WTC11 (cell line): ENCODE data around the gene FOXP1. TPM values are rescaled to one million over a fixed set of nuclear protein-coding genes. Genes with fewer than 3 reads are reported as not detected.

ENCODE experiments used
- ATAC-seq: fragments of 200-7000 bp; cut with Tn5 transposase; 2 replicates; pipeline ENCODE4 v1.10.0; 2021; ENCODE audit warnings: mild to moderate bottlenecking, moderate library complexity
- CTCF ChIA-PET: fragments of 300-600 bp; sonication (Branson Sonifier 250); formaldehyde crosslinking; loops from one replicate; lab custom pipeline; 2021; ENCODE audit warnings: antibody characterized with exemption; lab: Charles Lee
- POLR2A ChIA-PET: fragments of 350-600 bp; sonication (Branson Sonifier 250); formaldehyde crosslinking; loops from one replicate; lab custom pipeline; 2021; ENCODE audit warnings: antibody characterized with exemption; lab: Charles Lee
- DNase-seq: peaks from one replicate; pipeline ENCODE4 v3.0.0; 2021; ENCODE audit warnings: low spot score
- H3K27ac Mint-ChIP-seq: 2 replicates; pipeline ENCODE4 v1.8.0; 2021; ENCODE audit warnings: mixed read lengths
- H3K27me3 Mint-ChIP-seq: 2 replicates; pipeline ENCODE4 v1.8.0; 2021; ENCODE audit warnings: low read depth, mild to moderate bottlenecking, moderate library complexity, mixed read lengths
- H3K36me3 Mint-ChIP-seq: 2 replicates; pipeline ENCODE4 v1.8.0; 2021; ENCODE audit warnings: mixed read lengths
- H3K4me1 Mint-ChIP-seq: 2 replicates; pipeline ENCODE4 v1.8.0; 2022; ENCODE audit warnings: mixed read lengths
- H3K4me3 Mint-ChIP-seq: 2 replicates; pipeline ENCODE4 v1.8.0; 2021; ENCODE audit warnings: mild to moderate bottlenecking, moderate library complexity, mixed read lengths
- H3K9me3 Mint-ChIP-seq: 2 replicates; pipeline ENCODE4 v1.8.0; 2021; ENCODE audit warnings: mixed read lengths
- CREB1 ChIP-seq: sonication (generic); formaldehyde crosslinking; IDR thresholded peaks from 2 replicates; pipeline ENCODE4 v1.8.0; 2023; ENCODE audit warnings: mild to moderate bottlenecking, missing genetic modification reagents
- KAT7 ChIP-seq: sonication (generic); formaldehyde crosslinking; IDR thresholded peaks from 2 replicates; pipeline ENCODE4 v1.8.1; 2023; ENCODE audit warnings: missing genetic modification reagents, mild to moderate bottlenecking, borderline replicate concordance
- MXD4 ChIP-seq: fragments of 250-450 bp; sonication (Bioruptor Pico); IDR thresholded peaks from 2 replicates; pipeline ENCODE4 v1.8.0; 2021; ENCODE audit warnings: mild to moderate bottlenecking, moderate library complexity, borderline replicate concordance
- MYBL2 ChIP-seq: sonication (generic); formaldehyde crosslinking; IDR thresholded peaks from 2 replicates; pipeline ENCODE4 v1.8.1; 2023; ENCODE audit warnings: mild to moderate bottlenecking, moderate library complexity, missing genetic modification reagents
- PRRX2 ChIP-seq: fragments of 250-450 bp; sonication (Bioruptor Pico); IDR thresholded peaks from 2 replicates; pipeline ENCODE4 v1.8.0; 2021; ENCODE audit warnings: mild to moderate bottlenecking
- RELA ChIP-seq: sonication (generic); formaldehyde crosslinking; IDR thresholded peaks from 2 replicates; pipeline ENCODE4 v1.8.1; 2022; ENCODE audit warnings: missing genetic modification reagents, mild to moderate bottlenecking, borderline replicate concordance
- RORB ChIP-seq: fragments of 250-450 bp; sonication (Bioruptor Pico); IDR thresholded peaks from 2 replicates; pipeline ENCODE4 v1.9.0; 2021; ENCODE audit warnings: mild to moderate bottlenecking
- TEAD1 ChIP-seq: sonication (generic); formaldehyde crosslinking; IDR thresholded peaks from 2 replicates; pipeline ENCODE4 v1.8.0; 2022; ENCODE audit warnings: mild to moderate bottlenecking, missing genetic modification reagents
- TP53 ChIP-seq: sonication (generic); formaldehyde crosslinking; IDR thresholded peaks from 2 replicates; pipeline ENCODE4 v1.8.1; 2023; ENCODE audit warnings: mild to moderate bottlenecking, missing genetic modification reagents
- ZNF138 ChIP-seq: sonication (generic); formaldehyde crosslinking; conservative IDR thresholded peaks from 2 replicates; pipeline ENCODE4 v1.8.1; 2022; ENCODE audit warnings: mild to moderate bottlenecking, moderate library complexity, missing genetic modification reagents
- ZNF232 ChIP-seq: sonication (generic); formaldehyde crosslinking; IDR thresholded peaks from 2 replicates; pipeline ENCODE4 v1.8.0; 2022; ENCODE audit warnings: mild to moderate bottlenecking, missing genetic modification reagents
- total RNA-seq: library from RNA; stranded (reverse); gene quantifications from 3 replicates; pipeline ENCODE4 v1.2.3, GENCODE V29; 2021
- TF ChIP-seq, protein P1 (sequence below): fragments of 250-450 bp; sonication (Bioruptor Pico); conservative IDR thresholded peaks from 2 replicates; pipeline ENCODE4 v1.9.0; 2021; ENCODE audit warnings: mild to moderate bottlenecking
- TF ChIP-seq, protein P2 (sequence below): fragments of 200-600 bp; IDR thresholded peaks from 2 replicates; pipeline ENCODE4 v1.8.0; 2022; ENCODE audit warnings: antibody characterized with exemption
- TF ChIP-seq, protein P3 (sequence below): fragments of 250-450 bp; sonication (Bioruptor Pico); IDR thresholded peaks from 2 replicates; pipeline ENCODE4 v1.9.0; 2021; ENCODE audit warnings: mild to moderate bottlenecking
- TF ChIP-seq, protein P4 (sequence below): sonication (generic); formaldehyde crosslinking; IDR thresholded peaks from 2 replicates; pipeline ENCODE4 v1.8.1; 2023; ENCODE audit warnings: mild to moderate bottlenecking, missing genetic modification reagents, borderline replicate concordance
- TF ChIP-seq, protein P5 (sequence below): sonication (generic); formaldehyde crosslinking; IDR thresholded peaks from 2 replicates; pipeline ENCODE4 v1.8.1; 2022; ENCODE audit warnings: low read depth, missing genetic modification reagents, borderline replicate concordance

Gene FOXP1
- total RNA-seq, 1 experiment from 2014 or later, result 25.8 TPM

DNA sequence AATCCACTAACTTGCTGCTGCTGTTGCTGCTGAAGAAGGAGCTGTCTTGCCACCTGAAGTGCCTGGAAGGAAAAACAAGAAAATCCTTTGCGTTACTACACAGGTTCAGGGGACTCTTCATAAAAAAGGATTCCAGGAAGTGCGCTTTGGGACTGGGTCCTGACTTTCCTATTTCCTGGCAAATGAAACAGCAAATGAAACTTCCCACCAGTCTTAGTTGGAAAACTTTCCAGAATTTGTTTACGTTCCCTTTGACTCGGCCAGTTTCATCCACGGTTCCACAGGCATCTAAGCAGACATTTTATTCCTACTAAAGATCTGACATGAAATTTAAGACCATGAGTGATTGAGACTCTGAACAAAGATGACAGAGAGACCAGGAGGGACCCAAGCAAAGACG lies 471.0 kb downstream of the FOXP1 start:
- H3K36me3 Mint-ChIP-seq, result 0 out of 2 replicates have a peak, but pooled peaks cover 2% of the 10 kb centered on the region
- no peaks in the 10 kb centered on the region for H3K9me3 Mint-ChIP-seq
- no peak for TF ChIP-seq KAT7 (CRISPR knock-in tag)
- CTCF ChIA-PET, result no interaction called here
- H3K4me3 Mint-ChIP-seq, result no peak overlapping the region
- H3K27ac Mint-ChIP-seq, result peak overlapping the region; percentile 62; the same call in 1 of the 2 replicates
- H3K27me3 Mint-ChIP-seq, result no peaks in the 10 kb centered on the region
- peaks cover 27% of the 10 kb centered on the region for H3K4me1 Mint-ChIP-seq
- ATAC-seq (no peak), DNase-seq (no peak)
- POLR2A ChIA-PET, result no interaction called here

DNA sequence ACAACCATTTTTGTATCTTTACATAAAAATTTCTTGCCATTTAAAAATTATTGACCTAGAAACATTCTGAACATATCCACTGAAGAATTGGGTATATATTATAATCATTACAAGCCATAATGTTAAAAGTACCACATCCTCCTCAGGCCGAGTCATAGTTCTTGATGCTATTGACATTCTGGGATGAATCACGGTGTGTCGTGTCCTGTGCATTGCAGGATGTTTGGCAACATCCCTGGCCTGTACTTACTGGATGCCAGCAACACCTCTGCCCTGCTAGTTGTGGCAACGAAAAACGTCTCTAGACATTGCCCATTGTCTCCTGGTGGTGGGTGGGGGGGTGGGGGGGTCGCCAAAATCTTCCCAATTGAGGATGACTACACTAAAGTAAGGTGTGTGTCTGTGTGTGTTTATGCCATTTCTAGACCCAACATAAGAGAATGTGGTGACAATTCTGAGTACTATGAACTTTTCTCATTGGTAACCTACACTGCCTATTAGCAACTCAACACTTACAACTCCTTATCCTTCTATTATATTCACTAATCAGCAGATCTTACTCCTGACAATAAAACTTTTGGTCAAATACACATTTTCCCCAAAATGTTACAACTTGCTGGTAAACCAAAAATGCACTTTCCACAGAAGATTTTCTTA lies 471.6 kb downstream of the FOXP1 start:
- H3K4me1 Mint-ChIP-seq, result peaks cover 27% of the 10 kb centered on the region
- ChIA-PET CTCF (no interaction called here), POLR2A (no interaction called here)
- TF ChIP-seq, protein P1, sequence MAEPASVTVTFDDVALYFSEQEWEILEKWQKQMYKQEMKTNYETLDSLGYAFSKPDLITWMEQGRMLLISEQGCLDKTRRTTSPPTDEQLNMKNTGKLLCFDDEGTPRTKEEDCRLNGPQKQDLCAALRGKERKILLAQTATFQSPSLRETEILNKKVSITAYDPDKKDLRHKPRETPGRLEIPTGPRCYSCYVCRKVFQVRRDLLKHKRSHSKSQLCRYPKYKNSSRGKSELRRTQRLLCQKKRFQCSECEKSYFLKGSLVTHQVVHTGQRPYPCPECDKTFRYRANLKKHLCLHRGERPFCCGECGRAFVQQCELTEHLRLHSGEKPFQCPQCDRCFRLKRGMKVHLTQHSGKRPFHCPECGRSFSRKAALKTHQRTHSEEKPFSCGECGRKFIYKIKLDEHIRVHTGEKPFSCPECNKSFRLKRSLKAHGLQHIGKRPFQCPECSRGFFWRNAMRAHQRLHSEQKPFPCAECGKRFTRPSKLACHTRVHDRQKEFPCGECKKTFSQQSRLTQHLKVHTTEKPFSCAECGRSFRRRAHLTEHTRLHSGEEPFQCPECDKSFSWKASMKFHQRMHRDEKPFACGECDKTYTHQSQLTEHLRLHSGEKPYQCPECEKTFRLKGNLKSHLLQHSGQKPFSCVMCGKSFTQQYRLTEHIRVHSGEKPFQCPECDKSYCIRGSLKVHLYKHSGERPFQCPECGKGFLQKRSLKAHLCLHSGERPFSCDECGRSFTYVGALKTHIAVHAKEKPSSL, result no peak
- TF ChIP-seq, protein P2, sequence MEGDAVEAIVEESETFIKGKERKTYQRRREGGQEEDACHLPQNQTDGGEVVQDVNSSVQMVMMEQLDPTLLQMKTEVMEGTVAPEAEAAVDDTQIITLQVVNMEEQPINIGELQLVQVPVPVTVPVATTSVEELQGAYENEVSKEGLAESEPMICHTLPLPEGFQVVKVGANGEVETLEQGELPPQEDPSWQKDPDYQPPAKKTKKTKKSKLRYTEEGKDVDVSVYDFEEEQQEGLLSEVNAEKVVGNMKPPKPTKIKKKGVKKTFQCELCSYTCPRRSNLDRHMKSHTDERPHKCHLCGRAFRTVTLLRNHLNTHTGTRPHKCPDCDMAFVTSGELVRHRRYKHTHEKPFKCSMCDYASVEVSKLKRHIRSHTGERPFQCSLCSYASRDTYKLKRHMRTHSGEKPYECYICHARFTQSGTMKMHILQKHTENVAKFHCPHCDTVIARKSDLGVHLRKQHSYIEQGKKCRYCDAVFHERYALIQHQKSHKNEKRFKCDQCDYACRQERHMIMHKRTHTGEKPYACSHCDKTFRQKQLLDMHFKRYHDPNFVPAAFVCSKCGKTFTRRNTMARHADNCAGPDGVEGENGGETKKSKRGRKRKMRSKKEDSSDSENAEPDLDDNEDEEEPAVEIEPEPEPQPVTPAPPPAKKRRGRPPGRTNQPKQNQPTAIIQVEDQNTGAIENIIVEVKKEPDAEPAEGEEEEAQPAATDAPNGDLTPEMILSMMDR, result no peak
- TF ChIP-seq, protein P3, sequence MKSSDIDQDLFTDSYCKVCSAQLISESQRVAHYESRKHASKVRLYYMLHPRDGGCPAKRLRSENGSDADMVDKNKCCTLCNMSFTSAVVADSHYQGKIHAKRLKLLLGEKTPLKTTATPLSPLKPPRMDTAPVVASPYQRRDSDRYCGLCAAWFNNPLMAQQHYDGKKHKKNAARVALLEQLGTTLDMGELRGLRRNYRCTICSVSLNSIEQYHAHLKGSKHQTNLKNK, result no peak
- TF ChIP-seq PRRX2, result no peak
- no peak for TF ChIP-seq RELA (CRISPR knock-in tag)
- TF ChIP-seq, protein P4, sequence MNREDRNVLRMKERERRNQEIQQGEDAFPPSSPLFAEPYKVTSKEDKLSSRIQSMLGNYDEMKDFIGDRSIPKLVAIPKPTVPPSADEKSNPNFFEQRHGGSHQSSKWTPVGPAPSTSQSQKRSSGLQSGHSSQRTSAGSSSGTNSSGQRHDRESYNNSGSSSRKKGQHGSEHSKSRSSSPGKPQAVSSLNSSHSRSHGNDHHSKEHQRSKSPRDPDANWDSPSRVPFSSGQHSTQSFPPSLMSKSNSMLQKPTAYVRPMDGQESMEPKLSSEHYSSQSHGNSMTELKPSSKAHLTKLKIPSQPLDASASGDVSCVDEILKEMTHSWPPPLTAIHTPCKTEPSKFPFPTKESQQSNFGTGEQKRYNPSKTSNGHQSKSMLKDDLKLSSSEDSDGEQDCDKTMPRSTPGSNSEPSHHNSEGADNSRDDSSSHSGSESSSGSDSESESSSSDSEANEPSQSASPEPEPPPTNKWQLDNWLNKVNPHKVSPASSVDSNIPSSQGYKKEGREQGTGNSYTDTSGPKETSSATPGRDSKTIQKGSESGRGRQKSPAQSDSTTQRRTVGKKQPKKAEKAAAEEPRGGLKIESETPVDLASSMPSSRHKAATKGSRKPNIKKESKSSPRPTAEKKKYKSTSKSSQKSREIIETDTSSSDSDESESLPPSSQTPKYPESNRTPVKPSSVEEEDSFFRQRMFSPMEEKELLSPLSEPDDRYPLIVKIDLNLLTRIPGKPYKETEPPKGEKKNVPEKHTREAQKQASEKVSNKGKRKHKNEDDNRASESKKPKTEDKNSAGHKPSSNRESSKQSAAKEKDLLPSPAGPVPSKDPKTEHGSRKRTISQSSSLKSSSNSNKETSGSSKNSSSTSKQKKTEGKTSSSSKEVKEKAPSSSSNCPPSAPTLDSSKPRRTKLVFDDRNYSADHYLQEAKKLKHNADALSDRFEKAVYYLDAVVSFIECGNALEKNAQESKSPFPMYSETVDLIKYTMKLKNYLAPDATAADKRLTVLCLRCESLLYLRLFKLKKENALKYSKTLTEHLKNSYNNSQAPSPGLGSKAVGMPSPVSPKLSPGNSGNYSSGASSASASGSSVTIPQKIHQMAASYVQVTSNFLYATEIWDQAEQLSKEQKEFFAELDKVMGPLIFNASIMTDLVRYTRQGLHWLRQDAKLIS (CRISPR knock-in tag), result no peak
- TF ChIP-seq, all 79 proteins: peak for 0
- ATAC-seq (no peak), DNase-seq (no peak)
- Mint-ChIP-seq H3K36me3 (0 out of 2 replicates have a peak, but pooled peaks cover 2% of the 10 kb centered on the region), H3K27ac (no peak overlapping the region), H3K9me3 (no peaks in the 10 kb centered on the region), H3K4me3 (no peak overlapping the region), H3K27me3 (no peaks in the 10 kb centered on the region)

DNA sequence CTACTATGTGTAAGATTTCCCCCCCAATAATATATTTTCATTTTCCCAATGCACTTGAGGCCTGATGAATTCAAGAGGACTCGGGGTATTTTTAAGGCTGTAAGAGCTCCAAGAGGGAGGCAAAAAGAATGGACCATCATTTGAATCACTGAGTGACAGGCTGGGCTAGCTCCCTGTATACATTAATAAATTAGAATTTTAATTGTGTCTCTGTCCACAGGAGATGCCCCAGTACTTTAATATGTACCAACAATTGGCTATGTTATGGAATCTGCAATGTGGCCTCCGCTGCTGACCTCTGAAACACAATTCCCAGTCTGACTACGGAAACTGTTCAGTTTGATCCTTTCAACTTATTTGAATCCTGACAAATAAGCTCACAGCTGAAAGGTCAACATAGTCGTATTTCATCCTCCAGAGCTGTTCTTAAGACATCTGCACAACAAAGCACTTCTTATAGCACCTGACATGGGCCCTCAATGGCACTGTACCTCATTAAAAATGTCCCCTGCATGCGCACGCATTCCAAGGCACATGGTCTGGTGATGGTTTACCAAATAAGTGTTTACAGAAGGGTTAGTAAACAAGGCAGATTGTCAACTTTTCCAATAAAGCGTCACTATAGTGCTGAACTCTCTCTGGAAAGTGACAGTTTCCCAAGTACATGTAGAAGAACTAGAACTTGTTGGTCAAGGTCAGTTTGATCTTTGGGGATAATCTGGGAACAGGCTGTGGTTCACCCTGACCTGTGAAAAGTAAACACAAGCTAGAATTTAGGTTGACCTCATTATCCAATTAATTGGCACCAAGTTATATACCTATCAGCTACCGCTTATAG lies 472.9 kb downstream of the FOXP1 start:
- CTCF ChIA-PET, result interaction anchor here (1.0 kb wide), 1 partner anchor 67 kb away, joined by 3 read pairs; no protein-coding TSS in a partner anchor
- TF ChIP-seq, protein P5, sequence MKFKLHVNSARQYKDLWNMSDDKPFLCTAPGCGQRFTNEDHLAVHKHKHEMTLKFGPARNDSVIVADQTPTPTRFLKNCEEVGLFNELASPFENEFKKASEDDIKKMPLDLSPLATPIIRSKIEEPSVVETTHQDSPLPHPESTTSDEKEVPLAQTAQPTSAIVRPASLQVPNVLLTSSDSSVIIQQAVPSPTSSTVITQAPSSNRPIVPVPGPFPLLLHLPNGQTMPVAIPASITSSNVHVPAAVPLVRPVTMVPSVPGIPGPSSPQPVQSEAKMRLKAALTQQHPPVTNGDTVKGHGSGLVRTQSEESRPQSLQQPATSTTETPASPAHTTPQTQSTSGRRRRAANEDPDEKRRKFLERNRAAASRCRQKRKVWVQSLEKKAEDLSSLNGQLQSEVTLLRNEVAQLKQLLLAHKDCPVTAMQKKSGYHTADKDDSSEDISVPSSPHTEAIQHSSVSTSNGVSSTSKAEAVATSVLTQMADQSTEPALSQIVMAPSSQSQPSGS, result no peak
- TF ChIP-seq RORB (CRISPR knock-in tag) (no peak), MYBL2 (CRISPR knock-in tag) (no peak), CREB1 (CRISPR knock-in tag) (no peak), ZNF138 (no peak), TP53 (CRISPR knock-in tag) (no peak), TEAD1 (no peak), MXD4 (CRISPR knock-in tag) (no peak), ZNF232 (CRISPR knock-in tag) (no peak)
- Mint-ChIP-seq H3K36me3 (0 out of 2 replicates have a peak, but pooled peaks cover 2% of the 10 kb centered on the region), H3K4me3 (no peak overlapping the region), H3K27me3 (no peaks in the 10 kb centered on the region), H3K27ac (peak overlapping the region; percentile 56; the same call in 1 of the 2 replicates), H3K9me3 (no peaks in the 10 kb centered on the region), H3K4me1 (peaks cover 27% of the 10 kb centered on the region)
- DNase-seq (no peak), ATAC-seq (no peak)
- POLR2A ChIA-PET, result no interaction called here
